C4-2B (cell line): ENCODE results near the gene POGLUT3.

ENCODE experiments used
- CTCF ChIP-seq: fragments of 450-650 bp; conservative IDR thresholded peaks from 2 replicates; pipeline ENCODE4 v1.5.1; 2017; ENCODE audit warnings: mild to moderate bottlenecking
- ZFX ChIP-seq: fragments of 450-650 bp; IDR thresholded peaks from 2 replicates; pipeline ENCODE4 v1.6.1; 2017

GRCh38 chr11:108530426-108530825, 32.2 kb upstream of the POGLUT3 start:
- TF ChIP-seq CTCF, result no peak
- no peak for TF ChIP-seq ZFX
